Thyroid gland (tissue), 4 donors: ENCODE results near the gene GBP2. TPM values are rescaled to one million over a fixed set of nuclear protein-coding genes. Genes with fewer than 3 reads are reported as not detected.

ENCODE experiments used
- DNase-seq, 2 donors: peaks; one replicate each; pipeline ENCODE4 v3.0.0-alpha.2; 2019
- H3K27ac ChIP-seq, 3 donors: fragments of 200-600 bp; sonication (generic); 1 replicate in 2 of 3; 2 replicates in 1 of 3; pipeline ENCODE4 v1.5.1; 2016 to 2019; ENCODE audit warnings: mild to moderate bottlenecking in 1 of 3, moderate library complexity in 1 of 3
- H3K27me3 ChIP-seq: fragments of 200-600 bp; sonication (generic); one replicate; pipeline ENCODE4 v1.5.1; 2019
- H3K36me3 ChIP-seq, 2 donors: fragments of 200-600 bp; sonication (generic); one replicate each; pipeline ENCODE4 v1.5.1; 2016 to 2019
- H3K4me1 ChIP-seq, 2 donors: fragments of 200-600 bp; sonication (generic); one replicate each; pipeline ENCODE4 v1.5.1; 2017 to 2019
- H3K4me3 ChIP-seq, 3 donors: fragments of 200-600 bp; sonication (generic); replicated peaks in 1 of 3; 1 replicate in 2 of 3; 2 replicates in 1 of 3; pipeline ENCODE4 v1.5.1; 2016; ENCODE audit warnings: mild to moderate bottlenecking in 1 of 3
- H3K9me3 ChIP-seq: fragments of 200-600 bp; sonication (generic); one replicate; pipeline ENCODE4 v1.5.1; 2017
- CTCF ChIP-seq, 6 experiments: fragments of 200-600 bp in 3 of 6; fragments of 450-650 bp in 3 of 6; sonication (generic) in 3 of 6; IDR thresholded peaks; one replicate each; pipeline ENCODE4 v1.5.1; 2016 to 2019; ENCODE audit warnings: antibody characterized with exemption in 6 of 6, mild to moderate bottlenecking in 2 of 6, inconsistent platforms in 1 of 6, moderate library complexity in 1 of 6
- POLR2A ChIP-seq, 2 donors: fragments of 450-650 bp; IDR thresholded peaks; one replicate each; pipeline ENCODE4 v1.6.1; 2017; ENCODE audit warnings: antibody characterized with exemption in 2 of 2, mild to moderate bottlenecking in 2 of 2, moderate library complexity in 1 of 2
- WGBS, 2 donors: methylation state at CpG; one replicate each; pipeline ENCODE4 v1.1.5; 2017; 5-methylcytosine and 5-hydroxymethylcytosine counted together
- intact Hi-C: fragments of 100-400 bp; cut with DNase I; formaldehyde crosslinking; loops from one replicate; pipeline ENCODE4 v1.15.1; 2023
- total RNA-seq, 4 donors: library from RNA; depleted of rRNA; stranded (reverse); fragments of >200 nt; gene quantifications; one replicate each; pipeline ENCODE4 v1.2.3, GENCODE V29; 2016

GBP2 gene
- total RNA-seq, 4 donors from 2014 or later: 11.0 to 44.3 (median 17.2) TPM

- Histone ChIP-seq H3K9me3 (no peaks in the 10 kb centered on the region), H3K27me3 (no peaks in the 10 kb centered on the region), H3K4me3 (no peak overlapping the region), H3K27ac (no peak overlapping the region), H3K4me1 (no peaks in the 10 kb centered on the region), H3K36me3 (no peaks in the 10 kb centered on the region)
- intact Hi-C loops: no loop called here
- TF ChIP-seq CTCF (IDR thresholded peaks at IDR 0.05) (no peak), POLR2A (IDR thresholded peaks at IDR 0.05) (no peak)
- no peak for DNase-seq
- WGBS, 2 donors: 91% methylated on average over 4 of the region's 4 CpGs
Observed at GRCh38 chr1:89170170-89171066, 44.5 kb upstream of the GBP2 start.

DNA sequence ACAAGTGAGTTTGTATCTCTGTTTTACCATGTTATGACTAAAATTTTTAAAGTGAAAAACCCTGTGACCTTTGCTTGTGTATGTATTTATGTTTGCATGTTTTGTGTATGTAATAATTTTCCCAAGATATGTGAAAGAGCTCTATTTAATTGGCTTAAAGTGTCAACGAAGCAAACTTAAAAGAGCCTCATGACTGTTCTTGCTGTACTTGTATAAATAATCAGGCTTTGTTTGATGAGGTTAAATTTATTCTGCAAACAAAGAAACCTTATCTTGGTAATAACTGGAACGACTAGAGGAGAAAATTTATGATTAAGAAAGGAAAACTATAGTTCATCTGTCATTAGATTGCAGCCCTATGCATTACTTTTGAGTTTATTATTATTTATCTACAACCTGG is 43.3 kb upstream of the GBP2 start:
- Histone ChIP-seq H3K9me3 (no peaks in the 10 kb centered on the region), H3K4me3 (no peak overlapping the region), H3K4me1 (no peaks in the 10 kb centered on the region), H3K36me3 (no peaks in the 10 kb centered on the region), H3K27ac (no peak overlapping the region), H3K27me3 (no peaks in the 10 kb centered on the region)
- DNase-seq: no peak
- 74 to 86% methylated on average over 2 of the region's 2 CpGs for WGBS, 2 donors
- intact Hi-C loops: no loop called here
- TF ChIP-seq CTCF (IDR thresholded peaks at IDR 0.05) (no peak), POLR2A (IDR thresholded peaks at IDR 0.05) (no peak)

DNA sequence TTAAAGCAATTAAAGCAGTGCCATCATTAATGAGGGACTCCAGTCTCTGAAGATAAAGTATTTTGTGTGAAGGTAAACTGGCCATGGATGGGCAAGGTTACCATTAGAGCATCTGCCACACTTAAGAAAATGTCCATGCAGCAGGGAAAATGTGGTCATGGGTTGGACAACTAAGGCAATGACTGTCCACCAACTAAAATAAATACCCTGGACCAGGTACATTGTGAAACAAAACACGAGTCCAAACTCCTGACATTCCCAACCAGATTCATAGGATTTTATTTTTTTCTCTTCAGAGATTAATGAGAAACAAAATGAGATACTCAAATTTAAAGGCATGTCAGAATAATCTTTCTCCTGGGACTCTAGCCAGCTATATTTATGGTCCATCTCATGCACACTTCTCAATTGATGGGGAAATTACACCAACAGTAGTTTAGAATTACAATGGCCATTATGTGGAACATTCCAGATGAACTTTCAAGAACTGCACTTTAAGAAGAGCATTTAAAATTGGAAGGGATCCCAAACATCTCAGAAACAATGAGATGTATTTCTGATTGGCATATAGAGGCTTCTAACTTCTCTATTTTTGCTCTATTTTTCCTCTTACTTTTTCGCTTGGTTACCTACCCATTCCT is 41.8 kb upstream of the GBP2 start:
- H3K4me1 ChIP-seq: no peaks in the 10 kb centered on the region
- no peak overlapping the region for H3K4me3 ChIP-seq
- intact Hi-C loops: no loop called here
- no peak for DNase-seq
- H3K27me3 ChIP-seq: no peaks in the 10 kb centered on the region
- no peak for TF ChIP-seq CTCF (IDR thresholded peaks at IDR 0.05)
- TF ChIP-seq POLR2A (IDR thresholded peaks at IDR 0.05): no peak
- WGBS, 2 donors: 72 to 77% methylated on average over 2 of the region's 2 CpGs
- H3K27ac ChIP-seq: no peak overlapping the region
- H3K36me3 ChIP-seq: no peaks in the 10 kb centered on the region
- H3K9me3 ChIP-seq: no peaks in the 10 kb centered on the region

GRCh38 chr1:89166705-89167104 is 40.8 kb upstream of the GBP2 start:
- Histone ChIP-seq H3K27ac (no peak overlapping the region), H3K9me3 (no peaks in the 10 kb centered on the region), H3K4me1 (no peaks in the 10 kb centered on the region), H3K27me3 (no peaks in the 10 kb centered on the region), H3K36me3 (no peaks in the 10 kb centered on the region), H3K4me3 (no peak overlapping the region)
- DNase-seq: no peak
- no peak for TF ChIP-seq CTCF (IDR thresholded peaks at IDR 0.05)
- TF ChIP-seq POLR2A (IDR thresholded peaks at IDR 0.05): no peak
- 68 to 77% methylated on average over 1 of the region's 1 CpG for WGBS, 2 donors
- intact Hi-C loops: no loop called here

DNA sequence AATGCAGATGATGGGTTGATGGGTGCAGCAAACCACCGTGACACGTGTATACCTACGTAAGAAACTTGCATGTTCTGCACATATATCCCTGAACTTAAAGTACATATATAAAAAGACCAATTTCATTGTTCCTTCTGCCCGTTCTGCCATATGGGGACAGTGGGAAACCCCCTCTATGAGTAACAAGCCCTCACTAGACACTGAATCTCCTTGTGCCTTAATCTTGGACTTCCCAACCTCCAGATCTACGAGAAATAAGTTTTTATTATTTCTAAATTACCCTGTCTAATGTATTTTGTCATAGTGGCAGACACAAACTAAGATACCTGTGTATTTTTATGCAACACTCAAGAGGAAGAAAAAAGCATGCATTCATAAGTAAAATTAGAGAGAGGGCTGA is 39.9 kb upstream of the GBP2 start:
- no peak overlapping the region for H3K27ac ChIP-seq
- H3K4me1 ChIP-seq: no peaks in the 10 kb centered on the region
- no peak for DNase-seq
- H3K27me3 ChIP-seq: no peaks in the 10 kb centered on the region
- 95 to 96% methylated on average over 5 of the region's 5 CpGs for WGBS, 2 donors
- H3K9me3 ChIP-seq: no peaks in the 10 kb centered on the region
- H3K36me3 ChIP-seq: no peaks in the 10 kb centered on the region
- no peak overlapping the region for H3K4me3 ChIP-seq
- no peak for TF ChIP-seq CTCF (IDR thresholded peaks at IDR 0.05)
- TF ChIP-seq POLR2A (IDR thresholded peaks at IDR 0.05): no peak
- intact Hi-C loops: no loop called here
